Stomach smooth muscle (tissue), 2 donors: ENCODE data around the gene ABI3BP.

Experiments used
- H3K27ac ChIP-seq: one replicate; pipeline ENCODE4 v1.7.0; 2013; ENCODE audit warnings: mild to moderate bottlenecking, low read length, inconsistent platforms
- H3K27me3 ChIP-seq, 2 donors: one replicate each; pipeline ENCODE4 v1.7.0; 2013; ENCODE audit warnings: low read length in 2 of 2; ENCODE audit not compliant: insufficient read depth in 2 of 2, control insufficient read depth in 1 of 2
- H3K36me3 ChIP-seq, 2 donors: one replicate each; pipeline ENCODE4 v1.7.0; 2013; ENCODE audit warnings: low read length in 2 of 2; ENCODE audit not compliant: control insufficient read depth in 2 of 2, insufficient read depth in 2 of 2
- H3K4me1 ChIP-seq: one replicate; pipeline ENCODE4 v1.7.0; 2013; ENCODE audit warnings: low read length; ENCODE audit not compliant: control insufficient read depth, insufficient read depth
- H3K4me3 ChIP-seq, 2 donors: one replicate each; pipeline ENCODE4 v1.7.0; 2013; ENCODE audit warnings: low read length in 2 of 2
- H3K9ac ChIP-seq, 2 donors: one replicate each; pipeline ENCODE4 v1.7.0; 2013; ENCODE audit warnings: low read length in 2 of 2, mild to moderate bottlenecking in 1 of 2
- H3K9me3 ChIP-seq, 2 donors: one replicate each; pipeline ENCODE4 v1.7.0; 2013; ENCODE audit warnings: low read length in 2 of 2; ENCODE audit not compliant: control insufficient read depth in 2 of 2
- donor health status: healthy.
- donor health status: Pancreatic carcinoma.

The ABI3BP gene

GRCh38 chr3:100984308-100984707 lies 8.9 kb downstream of the ABI3BP start:
- no peak overlapping the region for H3K4me3 ChIP-seq
- H3K4me1 ChIP-seq: peaks cover 26% of the 10 kb centered on the region
- H3K9ac ChIP-seq: no peak overlapping the region
- H3K27me3 ChIP-seq: no peaks in the 10 kb centered on the region
- H3K36me3 ChIP-seq: no peaks in the 10 kb centered on the region
- H3K9me3 ChIP-seq: no peaks in the 10 kb centered on the region
- peak overlapping the region; percentile 49 for H3K27ac ChIP-seq

DNA sequence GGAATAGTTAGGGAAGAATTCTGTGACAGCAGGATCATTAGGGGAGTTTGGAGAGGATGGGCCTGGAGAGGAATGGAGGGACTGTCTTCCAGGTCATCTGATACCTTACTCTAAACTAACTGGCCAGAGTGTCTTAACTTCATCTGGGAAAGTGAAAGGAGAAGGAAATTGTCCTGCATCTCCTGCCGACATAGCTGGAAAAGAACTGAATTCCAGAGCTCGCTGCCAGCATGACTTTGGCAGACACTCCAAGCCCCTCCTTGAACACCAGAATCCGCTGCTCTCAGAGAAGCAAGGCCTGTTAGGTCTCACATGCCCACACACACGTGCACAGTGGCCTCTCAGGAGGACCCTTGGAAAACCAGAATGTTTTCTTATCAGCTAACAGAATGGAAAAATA lies 10.5 kb downstream of the ABI3BP start:
- no peaks in the 10 kb centered on the region for H3K36me3 ChIP-seq
- peak overlapping the region; percentile 64 for H3K27ac ChIP-seq
- H3K27me3 ChIP-seq: no peaks in the 10 kb centered on the region
- no peaks in the 10 kb centered on the region for H3K9me3 ChIP-seq
- peak overlapping the region; percentile 52 to 55 for H3K9ac ChIP-seq
- H3K4me1 ChIP-seq: peaks cover 26% of the 10 kb centered on the region
- H3K4me3 ChIP-seq: peak overlapping the region; percentile 45 to 62

DNA sequence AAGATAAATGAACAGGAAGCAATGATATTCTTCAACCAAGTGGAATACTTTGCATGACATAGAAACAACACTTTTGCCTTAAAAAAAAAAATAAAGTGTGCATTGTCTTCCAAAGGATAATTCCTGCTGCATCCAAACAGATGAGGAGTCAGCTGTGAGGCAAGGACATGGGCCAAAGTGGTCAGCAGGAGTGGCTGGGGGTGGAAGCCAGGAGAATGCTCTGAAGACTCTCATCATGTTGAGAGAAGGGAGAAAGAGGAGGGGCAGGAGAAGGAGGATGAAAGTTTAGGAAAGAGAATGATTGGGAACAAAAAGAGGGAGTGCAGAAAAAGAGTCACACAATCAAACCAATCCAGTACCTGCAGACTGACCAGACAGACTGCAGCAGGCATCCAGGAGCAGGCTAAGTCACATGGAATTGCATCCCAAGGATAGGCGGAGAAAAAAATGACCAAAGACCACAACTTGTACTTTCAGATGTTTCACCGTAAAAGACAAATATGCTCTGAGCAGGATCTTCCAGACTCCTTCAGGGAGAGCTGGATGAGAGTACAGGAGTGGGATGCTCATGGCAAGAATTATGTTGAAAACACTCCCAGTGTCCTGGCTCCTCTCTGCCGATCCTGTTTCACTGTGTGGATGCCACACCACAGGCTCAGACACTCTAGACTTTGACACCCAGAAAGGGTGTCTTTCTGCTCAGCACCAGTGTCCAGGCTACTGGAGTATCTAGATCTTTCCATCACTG lies 11.9 kb downstream of the ABI3BP start:
- Histone ChIP-seq H3K9me3 (no peaks in the 10 kb centered on the region), H3K27me3 (no peaks in the 10 kb centered on the region), H3K4me1 (peaks cover 29% of the 10 kb centered on the region), H3K9ac (no peak overlapping the region), H3K27ac (peak overlapping the region; percentile 64), H3K4me3 (peak overlapping the region in 1 of 2 donors; percentile 16), H3K36me3 (no peaks in the 10 kb centered on the region)

- Histone ChIP-seq H3K4me3 (no peak overlapping the region), H3K9me3 (no peaks in the 10 kb centered on the region), H3K27me3 (no peaks in the 10 kb centered on the region), H3K4me1 (peaks cover 31% of the 10 kb centered on the region), H3K36me3 (no peaks in the 10 kb centered on the region), H3K9ac (no peak overlapping the region), H3K27ac (peak overlapping the region; percentile 38)
Measured at GRCh38 chr3:100978011-100978659, 15.1 kb downstream of the ABI3BP start.

- no peaks in the 10 kb centered on the region for H3K27me3 ChIP-seq
- H3K4me3 ChIP-seq: no peak overlapping the region
- H3K9me3 ChIP-seq: no peaks in the 10 kb centered on the region
- H3K4me1 ChIP-seq: peaks cover 20% of the 10 kb centered on the region
- H3K36me3 ChIP-seq: no peaks in the 10 kb centered on the region
- H3K27ac ChIP-seq: no peak overlapping the region
- H3K9ac ChIP-seq: no peak overlapping the region
Measured at GRCh38 chr3:100976611-100977010, 16.6 kb downstream of the ABI3BP start.

DNA sequence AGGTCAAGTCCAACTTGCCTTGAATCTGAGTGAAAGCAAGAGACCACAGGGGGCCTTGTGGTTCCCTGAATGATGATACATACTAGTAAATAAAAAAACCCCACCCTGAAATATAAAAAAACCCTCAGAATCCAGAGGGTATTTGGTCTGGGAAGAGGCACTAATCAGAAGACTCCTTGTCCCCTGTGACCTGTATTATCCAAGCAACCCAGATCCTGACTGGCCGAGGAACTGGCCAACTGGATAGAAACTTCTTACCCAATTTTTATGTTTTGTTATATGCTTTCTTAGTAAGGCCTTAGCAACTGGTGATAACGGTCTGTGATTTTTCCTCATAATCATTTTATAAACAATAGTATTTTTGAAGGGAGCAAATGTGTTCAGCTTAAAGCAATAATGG lies 17.5 kb downstream of the ABI3BP start:
- H3K27me3 ChIP-seq: no peaks in the 10 kb centered on the region
- no peak overlapping the region for H3K9ac ChIP-seq
- no peak overlapping the region for H3K27ac ChIP-seq
- peaks cover 16% of the 10 kb centered on the region for H3K4me1 ChIP-seq
- no peak overlapping the region for H3K4me3 ChIP-seq
- H3K9me3 ChIP-seq: no peaks in the 10 kb centered on the region
- no peaks in the 10 kb centered on the region for H3K36me3 ChIP-seq

DNA sequence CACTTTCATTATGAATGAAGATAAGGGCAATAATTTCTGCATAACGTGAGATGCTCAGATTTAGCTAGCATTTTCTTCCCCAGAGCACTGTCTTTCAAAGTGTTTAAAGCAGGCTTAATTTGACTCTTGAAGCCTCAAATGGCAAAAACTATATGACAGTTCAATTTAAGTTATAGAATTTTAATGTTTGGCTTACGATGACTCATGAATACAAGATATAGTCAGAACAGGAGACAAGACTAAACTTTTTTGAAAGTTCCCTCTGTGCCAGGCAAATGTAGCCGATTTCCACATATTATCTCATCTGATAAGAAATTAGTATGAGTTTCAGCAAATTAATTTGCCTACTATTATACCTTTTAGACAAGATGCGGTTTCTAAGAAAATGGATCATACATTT lies 19.6 kb downstream of the ABI3BP start:
- Histone ChIP-seq H3K9ac (no peak overlapping the region), H3K27ac (peak overlapping the region; percentile 42), H3K9me3 (no peaks in the 10 kb centered on the region), H3K36me3 (no peaks in the 10 kb centered on the region), H3K27me3 (no peaks in the 10 kb centered on the region), H3K4me3 (peak overlapping the region in 1 of 2 donors; percentile 7), H3K4me1 (peaks cover 19% of the 10 kb centered on the region)

- no peak overlapping the region for H3K9ac ChIP-seq
- H3K36me3 ChIP-seq: no peaks in the 10 kb centered on the region
- peaks cover 19% of the 10 kb centered on the region for H3K4me1 ChIP-seq
- H3K27ac ChIP-seq: peak overlapping the region; percentile 42
- peak overlapping the region in 1 of 2 donors; percentile 3 for H3K4me3 ChIP-seq
- no peaks in the 10 kb centered on the region for H3K27me3 ChIP-seq
- no peaks in the 10 kb centered on the region for H3K9me3 ChIP-seq
Measured at GRCh38 chr3:100972867-100973266, 20.4 kb downstream of the ABI3BP start.

GRCh38 chr3:100972301-100972844 lies 20.8 kb downstream of the ABI3BP start:
- no peak overlapping the region for H3K27ac ChIP-seq
- no peak overlapping the region for H3K9ac ChIP-seq
- H3K36me3 ChIP-seq: no peaks in the 10 kb centered on the region
- H3K4me3 ChIP-seq: peak overlapping the region in 1 of 2 donors; percentile 3
- H3K4me1 ChIP-seq: peaks cover 17% of the 10 kb centered on the region
- H3K27me3 ChIP-seq: no peaks in the 10 kb centered on the region
- no peaks in the 10 kb centered on the region for H3K9me3 ChIP-seq

DNA sequence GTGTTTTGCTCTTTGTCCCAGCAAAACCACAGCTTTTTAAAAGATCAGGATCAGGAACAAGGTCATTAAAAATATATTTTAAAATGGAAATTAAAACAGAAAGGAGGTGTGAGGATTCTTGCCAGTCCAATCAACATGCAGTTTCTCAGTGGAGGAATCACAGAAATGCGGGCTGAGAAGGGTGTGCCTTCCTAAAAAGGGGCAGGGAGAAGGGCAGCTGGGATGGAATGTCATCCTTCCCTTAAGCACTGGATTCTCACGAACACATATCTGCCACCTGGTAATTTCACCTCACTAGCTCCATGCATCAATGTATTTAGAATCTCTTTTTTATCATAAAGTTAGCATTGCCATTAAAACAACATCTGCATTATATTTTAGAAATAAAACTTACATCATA lies 21.4 kb downstream of the ABI3BP start:
- H3K4me1 ChIP-seq: peaks cover 17% of the 10 kb centered on the region
- peak overlapping the region; percentile 68 for H3K27ac ChIP-seq
- no peak overlapping the region for H3K4me3 ChIP-seq
- no peak overlapping the region for H3K9ac ChIP-seq
- no peaks in the 10 kb centered on the region for H3K9me3 ChIP-seq
- H3K27me3 ChIP-seq: no peaks in the 10 kb centered on the region
- H3K36me3 ChIP-seq: no peaks in the 10 kb centered on the region
